GM18520 (cell line): ENCODE measurements around the gene YWHAB.

Experiments used
- ATAC-seq: cut with Tn5 transposase; IDR thresholded peaks from one replicate; pipeline ENCODE4 v1.9.1; 2021; ENCODE audit not compliant: unreplicated experiment

The YWHAB gene

GRCh38 chr20:44911264-44911921 is 25.9 kb downstream of the YWHAB start:
- no peak for ATAC-seq

DNA sequence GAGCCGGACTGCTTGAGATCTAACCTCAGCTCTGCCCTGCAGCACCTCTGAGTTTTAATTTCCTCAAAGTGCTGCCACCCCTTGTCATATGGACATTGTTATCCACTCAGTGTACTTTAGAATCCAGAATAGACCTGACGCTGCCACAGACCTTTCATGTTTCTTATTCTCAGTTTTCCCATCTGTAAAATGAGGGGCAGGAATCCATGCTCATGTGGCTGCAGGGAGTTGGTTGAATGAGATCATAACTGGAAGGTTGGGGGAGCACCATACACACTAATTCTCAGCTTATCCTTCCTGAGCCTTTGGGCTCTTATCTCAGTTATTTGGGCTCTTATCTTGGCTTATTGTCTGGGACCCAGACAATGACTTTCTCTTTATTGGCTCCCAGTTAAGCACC is 26.7 kb downstream of the YWHAB start:
- ATAC-seq: no peak

GRCh38 chr20:44914924-44915323 is 29.4 kb downstream of the YWHAB start:
- ATAC-seq: no peak

DNA sequence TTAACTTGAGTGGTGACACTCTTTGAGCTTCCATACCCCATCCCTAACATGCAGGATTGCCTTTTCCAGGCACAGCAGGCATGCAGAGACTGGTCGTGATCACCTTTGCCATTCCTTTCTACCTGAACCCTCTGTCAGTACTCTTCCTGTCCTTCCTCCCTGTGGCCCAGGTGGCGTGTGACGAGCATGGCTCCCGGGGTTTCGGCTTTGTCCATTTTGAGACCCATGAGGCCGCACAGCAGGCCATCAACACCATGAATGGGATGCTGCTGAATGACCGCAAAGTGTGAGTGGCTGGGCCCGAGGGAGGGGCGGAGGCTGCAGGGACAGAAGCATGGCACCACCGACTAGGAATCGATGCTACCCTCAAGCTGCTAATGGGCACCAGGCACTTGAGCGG is 31.1 kb downstream of the YWHAB start:
- no peak for ATAC-seq

GRCh38 chr20:44917399-44917798 is 31.9 kb downstream of the YWHAB start:
- ATAC-seq: no peak

DNA sequence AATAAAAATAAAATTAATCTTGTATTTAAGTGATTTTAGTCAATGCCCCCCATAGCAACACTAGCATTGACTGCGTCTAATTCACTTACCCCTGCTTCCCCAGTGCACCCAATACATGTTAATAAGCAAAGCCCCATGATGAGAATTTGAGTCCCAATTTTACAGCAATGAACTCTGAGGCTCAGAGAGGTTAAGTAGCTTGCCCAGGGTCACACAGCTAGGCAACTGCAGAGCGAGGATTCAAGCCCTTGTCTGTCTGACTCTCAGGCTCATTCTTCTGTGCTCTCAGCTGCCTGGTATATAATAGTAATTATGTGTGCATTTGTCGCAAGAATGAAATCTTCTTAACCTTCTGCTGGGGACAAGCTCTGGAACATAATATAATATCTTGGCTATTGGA is 32.8 kb downstream of the YWHAB start:
- ATAC-seq: no peak

- ATAC-seq: no peak
These were observed 33.3 kb downstream of the YWHAB start for GRCh38 chr20:44918761-44919160.

GRCh38 chr20:44921447-44921846 is 35.9 kb downstream of the YWHAB start:
- no peak for ATAC-seq

- ATAC-seq: no peak
These were observed 39.0 kb downstream of the YWHAB start for GRCh38 chr20:44924541-44924940.

GRCh38 chr20:44928595-44928994 is 43.1 kb downstream of the YWHAB start:
- ATAC-seq: no peak

DNA sequence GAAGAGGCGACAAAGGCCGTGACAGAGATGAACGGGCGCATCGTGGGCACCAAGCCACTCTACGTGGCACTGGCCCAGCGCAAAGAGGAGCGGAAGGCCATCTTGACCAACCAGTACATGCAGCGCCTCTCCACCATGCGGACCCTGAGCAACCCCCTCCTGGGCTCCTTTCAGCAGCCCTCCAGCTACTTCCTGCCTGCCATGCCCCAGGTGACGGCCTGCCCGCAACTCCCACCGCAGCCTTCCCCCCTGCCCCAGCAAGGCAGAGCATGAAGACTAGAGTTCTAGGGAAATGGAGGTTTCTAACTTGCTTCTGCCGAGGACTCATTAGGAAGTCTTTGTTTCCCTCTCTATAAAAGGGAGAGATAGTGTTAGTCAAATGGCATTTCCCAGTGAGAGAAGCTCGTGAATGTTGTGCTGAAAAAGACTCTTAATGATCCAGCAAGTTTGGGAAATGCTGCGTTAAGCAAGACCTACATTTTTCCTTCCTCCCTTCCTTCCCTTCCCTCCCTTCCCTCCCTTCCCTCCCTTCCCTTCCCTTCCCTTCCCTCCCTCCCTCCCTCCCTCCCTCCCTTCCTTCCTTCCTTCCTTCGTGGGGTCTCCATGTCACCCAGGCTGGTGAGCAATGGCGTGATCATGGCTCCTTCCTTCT is 45.1 kb downstream of the YWHAB start:
- no peak for ATAC-seq

- no peak for ATAC-seq
These were observed 46.4 kb downstream of the YWHAB start for GRCh38 chr20:44931911-44932310.

- no peak for ATAC-seq
These were observed 47.4 kb downstream of the YWHAB start for GRCh38 chr20:44932916-44933315.

GRCh38 chr20:44936510-44936909 is 51.0 kb downstream of the YWHAB start:
- ATAC-seq: no peak

- no peak for ATAC-seq
These were observed 53.1 kb downstream of the YWHAB start for GRCh38 chr20:44938637-44939036.

DNA sequence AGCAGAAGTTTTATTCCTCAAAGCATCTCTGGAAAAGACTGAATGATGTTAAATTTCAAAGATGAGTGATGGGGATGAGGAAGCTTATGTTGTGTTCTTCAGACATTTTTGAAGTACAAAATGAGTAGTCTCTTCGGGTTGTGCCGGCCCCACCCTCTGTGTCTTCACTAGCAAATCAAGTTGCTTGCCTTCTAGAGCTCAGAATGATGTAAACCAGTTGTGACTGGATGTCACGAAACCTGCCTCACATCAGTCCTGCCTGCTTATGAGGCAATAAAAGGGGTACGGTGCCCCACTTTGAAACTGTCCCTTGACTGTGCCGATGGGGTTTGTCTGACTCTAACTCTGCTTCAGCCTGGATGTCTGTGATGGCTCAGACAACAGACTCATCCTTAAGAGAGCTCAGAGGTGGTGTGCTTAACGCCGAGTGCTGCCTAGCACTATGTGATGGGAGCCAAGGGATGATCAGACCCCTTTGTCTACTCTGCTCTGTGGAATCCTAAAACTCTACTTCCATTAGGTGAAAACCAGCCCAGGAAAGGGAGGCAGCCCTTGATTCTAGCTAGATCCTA is 55.7 kb downstream of the YWHAB start:
- ATAC-seq: no peak

DNA sequence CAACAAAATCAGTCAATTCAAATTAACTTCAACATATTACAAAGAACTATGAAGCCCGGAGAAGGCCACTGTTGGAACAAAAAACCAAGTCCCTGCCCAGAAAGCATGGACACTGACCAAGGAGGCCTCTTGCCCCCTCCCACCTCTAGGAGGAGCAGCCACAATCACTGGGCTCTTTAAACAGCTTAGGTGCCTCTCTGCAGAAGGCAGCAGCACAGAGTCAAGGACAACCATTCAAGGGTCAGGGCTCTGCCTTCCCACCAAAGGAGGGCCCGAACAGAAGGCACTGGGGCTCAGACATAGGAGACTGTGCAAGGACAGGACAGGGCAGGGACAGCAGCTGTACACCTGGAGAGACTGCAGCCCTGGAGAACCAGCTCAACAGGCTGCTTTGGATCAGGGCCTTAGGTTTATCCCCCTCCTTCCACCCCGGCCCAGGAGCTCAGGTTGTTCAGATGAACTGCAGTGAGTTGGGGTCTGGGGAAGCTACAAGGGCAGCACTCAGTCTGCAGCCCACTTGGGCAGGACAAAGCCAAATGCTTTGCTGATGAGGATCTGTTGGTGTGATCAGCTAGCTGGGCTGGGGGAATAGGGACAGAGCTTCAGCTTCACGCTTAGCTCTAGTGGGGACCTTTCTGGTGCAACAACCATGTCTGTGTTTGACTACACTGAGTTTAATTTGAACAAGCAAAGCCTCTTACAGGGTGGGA is 56.9 kb downstream of the YWHAB start:
- no peak for ATAC-seq

DNA sequence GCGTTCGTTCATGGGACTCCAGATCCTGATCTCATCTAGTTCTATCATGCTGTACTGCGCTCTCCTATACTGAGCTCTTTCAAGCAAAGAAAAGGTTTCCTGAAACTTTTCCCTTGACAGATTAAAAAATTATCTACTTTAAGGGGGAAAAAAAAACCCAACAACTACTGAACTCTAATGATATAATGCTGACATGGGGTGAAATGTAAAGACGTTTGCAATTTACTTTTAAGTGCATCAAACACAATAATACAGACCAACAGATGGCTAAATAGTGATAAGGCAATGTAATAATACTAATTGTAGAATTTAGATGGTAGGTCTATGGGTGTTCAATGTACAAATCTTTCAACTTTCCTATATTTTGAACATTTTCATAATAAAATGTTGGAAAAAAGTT is 58.3 kb downstream of the YWHAB start:
- no peak for ATAC-seq

- no peak for ATAC-seq
These were observed 59.8 kb downstream of the YWHAB start for GRCh38 chr20:44945261-44945660.

DNA sequence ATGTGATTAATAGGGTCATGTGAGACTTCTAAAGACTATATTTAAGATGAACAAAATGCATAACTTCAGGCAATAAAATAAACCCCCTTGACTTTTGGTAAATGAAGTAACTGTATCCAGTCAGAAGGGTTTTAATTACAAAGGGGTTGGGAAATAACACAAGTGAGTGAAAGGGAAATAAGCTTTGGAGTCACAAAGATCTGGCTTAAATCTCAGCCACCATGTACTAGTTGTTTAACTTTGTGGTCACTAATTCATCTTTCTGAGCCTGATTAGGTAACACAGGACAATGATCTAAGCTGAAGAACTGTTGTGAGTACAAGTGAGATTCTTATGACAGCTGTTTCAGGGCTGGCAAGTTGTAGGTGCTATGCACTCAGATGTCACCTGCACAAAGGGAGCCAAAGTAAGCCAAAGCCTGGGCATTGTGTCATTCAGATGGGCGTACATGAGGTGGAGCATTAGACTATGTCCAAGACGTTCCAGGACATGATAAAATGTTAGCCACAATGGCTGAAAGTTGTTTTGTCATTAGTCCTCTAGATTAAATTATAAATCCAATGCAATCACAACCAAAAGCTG is 60.9 kb downstream of the YWHAB start:
- ATAC-seq: no peak

GRCh38 chr20:44948107-44948506 is 62.6 kb downstream of the YWHAB start:
- no peak for ATAC-seq

DNA sequence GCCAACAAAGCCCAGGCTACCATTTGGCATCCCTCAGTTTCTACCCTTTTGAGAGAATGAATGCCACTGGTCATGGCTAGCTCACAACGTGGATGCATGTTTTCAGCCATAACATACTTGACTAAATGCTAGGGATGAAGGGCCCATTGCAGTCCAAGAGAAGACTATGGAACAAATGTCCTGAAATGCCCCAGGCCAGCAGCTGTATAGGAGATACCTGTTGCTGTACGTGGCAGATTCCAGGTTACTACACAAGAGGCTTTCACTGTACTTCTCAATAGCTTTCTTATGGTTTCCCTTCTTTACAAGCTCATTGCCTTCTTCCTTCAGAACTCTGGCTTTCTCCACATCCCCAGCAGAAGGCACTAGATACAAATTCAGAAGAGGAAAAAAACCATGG is 63.0 kb downstream of the YWHAB start:
- no peak for ATAC-seq
